Posterior cingulate gyrus (tissue), 11 donors: ENCODE results near the gene TCF7L1.
"Not testable (repeated sequence)": the region's sequence is repeated elsewhere in the genome, so short reads cannot be mapped to it uniquely, and the experiment has no call there.

Source experiments
- DNase-seq, 10 donors: peaks; one replicate each; pipeline versions ENCODE4 v3.0.0 to v3.0.0-alpha.2; 2020 to 2021; ENCODE audit warnings: mixed read lengths in 3 of 10
- intact Hi-C: fragments of 100-400 bp; cut with DNase I; formaldehyde crosslinking; loops from one replicate; pipeline ENCODE4 v1.15.1; 2023

The TCF7L1 gene

DNA sequence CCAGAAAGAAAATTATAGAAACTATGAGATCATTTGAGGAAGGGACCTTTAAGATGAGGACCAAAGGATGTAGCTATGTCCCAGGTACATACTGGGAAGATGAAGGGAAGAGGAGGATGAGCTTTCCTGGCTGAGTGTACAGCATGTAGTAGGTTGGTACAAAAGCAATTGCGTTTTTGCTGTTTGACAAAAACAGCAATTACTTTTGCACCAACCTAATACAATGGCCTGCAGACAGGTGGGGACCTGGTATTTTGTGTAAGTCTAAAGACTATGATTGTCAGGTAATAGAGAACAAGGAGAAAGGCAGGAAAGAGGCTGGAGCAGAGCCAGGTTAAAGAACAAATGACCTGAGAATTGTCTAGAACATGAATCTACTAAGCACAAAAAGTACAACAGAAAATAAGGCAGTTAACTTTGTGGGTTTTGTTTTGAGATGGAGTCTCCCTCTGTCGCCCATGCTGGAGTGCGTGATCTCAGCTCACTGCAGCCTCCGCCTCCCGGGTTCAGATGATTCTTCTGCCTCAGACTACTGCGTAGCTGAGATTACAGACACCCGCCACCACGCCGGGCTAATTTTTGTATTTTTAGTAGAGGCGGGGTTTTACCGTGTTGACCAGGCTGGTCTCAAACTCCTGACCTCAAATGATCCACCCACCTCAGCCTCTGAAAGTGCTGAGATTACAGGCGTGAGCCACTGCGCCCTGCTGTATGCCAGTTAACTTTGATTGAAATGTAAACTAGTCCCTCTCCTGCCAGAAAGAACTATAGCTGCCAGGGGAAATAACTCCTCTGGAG lies 197.8 kb downstream of the TCF7L1 start:
- intact Hi-C loops: no loop called here
- DNase-seq: no peak

DNA sequence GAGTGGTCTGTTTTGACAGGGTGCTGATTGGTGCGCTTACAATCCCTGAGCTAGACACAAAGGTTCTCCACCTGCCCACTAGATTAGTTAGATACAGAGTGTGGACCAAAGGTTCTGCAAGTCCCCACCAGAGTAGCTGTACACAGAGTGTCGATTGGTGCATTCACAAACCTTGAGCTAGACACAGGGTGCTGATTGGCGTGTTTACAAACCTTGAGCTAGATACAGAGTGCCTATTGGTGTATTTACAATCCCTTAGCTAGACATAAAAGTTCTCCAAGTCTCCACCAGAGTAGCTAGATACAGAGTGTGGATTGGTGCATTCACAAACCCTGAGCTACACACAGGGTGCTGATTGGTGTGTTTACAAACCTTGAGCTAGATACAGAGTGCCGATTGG lies 200.7 kb downstream of the TCF7L1 start:
- not testable (repeated sequence) for DNase-seq

DNA sequence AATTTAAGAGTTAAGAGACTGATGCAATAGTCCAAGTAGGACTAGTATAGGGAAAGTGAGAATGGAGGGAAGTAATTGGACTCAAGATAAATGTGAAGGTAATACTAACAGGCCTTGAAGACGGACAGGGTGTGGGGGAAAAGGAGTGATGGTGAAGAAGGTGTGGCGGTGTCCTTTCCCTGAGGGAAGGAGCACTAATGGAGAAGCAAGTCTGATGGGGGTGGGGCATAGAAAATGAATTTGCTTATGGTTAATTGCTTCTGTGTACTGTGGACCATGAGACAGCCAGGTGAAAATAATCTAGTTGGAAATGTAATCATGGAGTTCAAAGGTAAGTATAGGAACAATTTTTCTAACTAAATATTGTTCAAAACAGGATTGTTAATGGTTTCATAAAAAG lies 201.7 kb downstream of the TCF7L1 start:
- intact Hi-C loops: no loop called here
- no peak for DNase-seq

More for the DNA sequence above, 200.7 kb downstream of the TCF7L1 start:
- intact Hi-C loops: not testable (repeated sequence)

DNA sequence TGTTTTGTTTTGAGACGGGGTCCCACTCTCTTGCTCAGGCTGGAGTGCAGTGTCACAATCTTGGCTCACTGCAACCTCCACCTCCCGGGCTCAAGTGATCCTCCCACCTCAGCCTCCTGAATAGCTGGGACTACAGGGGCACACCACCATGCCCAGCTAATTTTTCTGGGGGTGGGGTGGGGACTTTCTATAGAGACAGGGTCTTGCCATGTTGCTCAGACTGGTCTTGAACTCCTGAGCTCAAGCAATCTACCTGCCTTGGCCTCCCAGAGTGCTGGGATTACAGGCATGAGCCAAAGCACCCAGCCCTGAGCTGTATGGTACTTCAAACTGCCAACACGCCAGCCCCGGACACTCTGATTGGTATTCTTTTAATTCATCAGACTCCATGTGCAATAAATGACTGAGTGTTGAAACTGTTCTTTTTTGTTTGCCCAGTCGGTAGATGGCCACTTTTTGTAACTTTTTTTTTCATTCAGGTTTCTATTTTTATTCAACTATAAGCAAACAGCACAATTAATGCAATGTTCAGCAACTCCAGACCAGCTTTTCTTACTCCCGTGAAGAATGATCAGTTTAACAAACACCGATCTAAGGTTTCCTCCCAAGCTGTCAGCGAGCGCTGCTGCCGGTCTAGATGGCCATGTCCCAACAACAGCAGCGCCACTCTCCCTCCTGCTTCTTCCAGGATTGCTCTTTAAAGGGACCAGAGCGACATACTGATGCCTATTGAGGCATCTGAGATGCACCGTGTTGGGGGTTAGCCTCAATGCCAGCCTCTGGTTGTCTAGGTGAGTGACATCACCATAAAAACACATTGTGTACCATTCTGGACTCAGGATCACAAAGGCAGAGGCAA lies 207.1 kb downstream of the TCF7L1 start:
- intact Hi-C loops: no loop called here
- peak in 1 of 10 donors; percentile 8 for DNase-seq

DNA sequence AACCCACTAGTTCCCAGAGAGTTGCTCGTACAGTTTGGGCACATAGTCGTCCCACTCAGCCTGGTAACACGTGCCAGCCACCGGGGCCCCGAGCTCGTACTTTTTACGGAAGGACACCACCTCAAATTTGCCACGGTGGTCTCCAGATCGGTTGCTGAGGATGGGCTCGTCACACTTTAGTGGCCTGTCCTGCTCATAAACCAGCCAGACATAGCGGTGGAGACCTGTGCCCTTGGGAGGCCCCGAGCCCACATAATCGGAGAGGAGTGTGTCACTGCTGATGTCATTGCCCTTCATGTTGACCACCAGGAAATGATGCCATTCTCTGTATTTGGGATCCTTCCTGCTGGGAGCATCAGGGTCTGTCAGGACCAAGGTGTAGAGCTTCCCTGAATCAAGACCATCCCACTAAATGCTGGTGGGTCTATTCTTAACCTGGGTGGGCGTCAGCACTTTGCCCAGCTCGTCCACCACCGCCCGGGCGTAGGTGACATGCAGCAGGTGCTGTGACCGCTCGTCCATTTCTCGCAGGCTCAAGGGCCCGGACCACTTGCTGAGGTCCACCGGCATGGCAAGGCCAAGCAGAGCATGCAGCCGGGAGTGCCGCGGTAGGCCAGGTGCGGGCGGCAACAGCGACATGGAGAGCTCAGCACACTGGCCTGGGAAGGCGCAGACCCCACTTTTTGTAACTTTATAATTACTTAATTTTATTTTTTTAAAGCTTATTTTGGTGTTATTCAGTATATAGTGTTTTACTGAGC lies 208.3 kb downstream of the TCF7L1 start:
- no peak for DNase-seq
- intact Hi-C loops: no loop called here

DNA sequence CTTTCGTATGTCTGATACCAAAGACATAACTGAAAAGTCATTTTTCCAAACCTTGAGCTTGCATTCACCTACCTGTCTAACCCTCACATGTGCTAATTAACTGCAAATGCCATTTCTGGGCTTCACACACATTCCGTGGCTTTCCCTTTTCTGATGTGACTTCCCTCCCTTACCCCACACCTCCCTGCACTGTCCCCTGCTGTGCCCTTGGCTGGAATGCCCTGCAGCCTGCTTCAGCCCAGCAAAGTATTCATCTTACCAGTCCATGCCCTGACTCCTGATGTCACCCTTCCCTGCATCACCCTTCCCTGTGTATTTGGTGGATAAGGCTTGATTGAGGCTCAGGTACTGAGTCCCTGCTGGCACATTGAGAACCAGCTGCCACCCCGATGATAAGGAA lies 209.0 kb downstream of the TCF7L1 start:
- DNase-seq: no peak
- intact Hi-C loops: no loop called here

DNA sequence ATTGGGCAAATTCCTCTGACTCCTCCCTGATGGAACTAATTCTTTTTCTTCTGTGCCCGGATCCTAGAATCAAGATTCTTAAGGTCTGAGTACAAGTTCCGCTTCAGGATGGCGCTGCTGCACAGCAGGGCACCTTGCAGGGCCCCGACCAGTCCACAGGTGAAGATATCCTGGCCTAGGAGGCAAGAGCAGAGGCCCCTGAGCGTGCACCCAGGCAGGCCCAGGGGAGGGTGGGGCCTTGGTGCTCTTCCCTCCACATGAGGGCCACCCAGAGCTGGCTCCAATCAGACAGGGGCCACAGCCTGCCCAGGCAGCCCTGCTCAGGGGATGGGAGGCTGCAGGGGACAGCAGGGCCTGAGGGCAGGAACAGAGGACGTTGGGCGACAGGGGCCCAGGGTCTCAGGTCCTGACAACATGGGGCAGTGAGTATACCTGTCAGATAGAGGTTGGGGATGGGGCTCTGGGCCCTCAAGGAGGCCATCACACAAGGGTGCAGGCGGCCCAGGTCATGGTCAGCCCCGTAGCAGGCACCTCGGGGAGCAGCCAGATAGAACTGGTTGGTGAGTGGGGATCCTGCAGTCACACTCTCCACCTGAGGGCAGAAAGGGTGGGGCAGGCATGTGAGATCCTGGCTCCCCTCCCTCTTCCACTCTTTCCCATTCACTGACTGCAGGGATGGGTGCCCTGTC lies 210.2 kb downstream of the TCF7L1 start:
- DNase-seq, intact Hi-C loops: not testable (repeated sequence)

DNA sequence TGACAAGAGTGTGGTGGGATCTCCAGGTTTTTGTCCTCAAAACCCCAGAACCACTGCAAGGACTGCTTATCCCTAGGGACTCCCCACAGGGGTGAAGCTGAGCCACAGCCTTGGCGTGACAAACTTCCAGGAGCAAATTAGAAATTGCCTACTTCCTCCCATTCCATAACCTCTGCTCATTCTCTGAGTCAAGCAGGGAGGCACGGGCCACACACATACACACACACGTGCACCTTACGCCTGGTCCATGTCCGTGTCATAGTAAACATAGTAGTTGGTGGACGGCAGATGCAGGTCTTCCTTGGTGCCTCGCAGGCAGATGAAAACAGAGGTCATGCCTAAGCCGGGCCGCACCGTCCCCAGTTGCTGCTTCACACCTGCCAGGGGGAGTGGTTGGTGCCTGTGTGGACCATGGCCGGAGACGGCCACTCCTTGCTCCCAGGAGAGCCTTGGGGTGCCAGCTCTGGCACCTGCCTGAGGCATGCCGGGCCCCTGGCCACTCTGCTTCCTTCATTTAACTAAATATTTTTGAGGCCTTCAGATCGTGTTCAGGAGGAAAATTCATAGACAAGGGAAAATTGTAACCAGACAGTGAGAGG lies 211.3 kb downstream of the TCF7L1 start:
- DNase-seq: no peak
- intact Hi-C loops: no loop called here

DNA sequence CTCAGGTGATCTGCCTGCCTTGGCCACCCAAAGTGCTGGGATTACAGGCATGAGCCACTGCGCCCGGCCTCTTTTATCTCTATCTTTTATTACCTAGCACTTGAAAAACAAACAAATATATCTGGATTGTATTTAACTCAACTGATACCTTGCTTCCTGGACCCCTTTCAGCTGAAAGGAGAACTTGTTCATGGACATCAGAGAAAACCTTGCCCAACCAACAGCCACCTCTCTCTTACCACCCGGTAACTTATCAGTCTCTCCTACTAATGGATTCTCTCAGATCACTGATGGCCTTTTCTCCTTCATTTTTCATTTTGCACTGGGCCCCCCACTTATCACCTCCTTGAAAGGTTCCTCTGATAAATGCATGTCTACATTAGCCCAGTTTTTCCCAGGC lies 214.4 kb downstream of the TCF7L1 start:
- intact Hi-C loops: no loop called here
- DNase-seq: no peak

DNA sequence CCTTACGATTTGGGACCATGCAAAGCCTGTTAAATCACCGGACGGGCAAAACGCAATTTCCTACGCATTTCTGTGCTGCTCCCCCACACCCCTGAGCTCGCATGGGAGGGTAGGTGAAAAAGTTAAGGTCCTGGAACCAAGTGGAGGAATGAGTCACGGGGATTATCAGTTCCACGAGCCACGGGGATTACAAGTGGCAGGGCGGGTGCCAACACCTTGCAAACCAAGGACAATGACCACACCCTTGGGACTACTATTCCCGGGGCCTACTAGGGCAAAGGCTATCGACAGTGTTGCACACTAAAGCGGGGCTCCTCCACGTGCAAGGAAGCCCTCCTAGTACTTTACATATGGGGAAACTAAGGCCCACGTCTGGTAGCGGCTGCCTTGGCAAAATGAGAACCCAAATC lies 220.7 kb downstream of the TCF7L1 start:
- intact Hi-C loops: loop anchor here (2.0 kb wide), 1 partner anchor 65 kb away; the partner anchor contains the start of gene SH2D6
- DNase-seq: peak in 2 of 10 donors; percentile 19 to 27

DNA sequence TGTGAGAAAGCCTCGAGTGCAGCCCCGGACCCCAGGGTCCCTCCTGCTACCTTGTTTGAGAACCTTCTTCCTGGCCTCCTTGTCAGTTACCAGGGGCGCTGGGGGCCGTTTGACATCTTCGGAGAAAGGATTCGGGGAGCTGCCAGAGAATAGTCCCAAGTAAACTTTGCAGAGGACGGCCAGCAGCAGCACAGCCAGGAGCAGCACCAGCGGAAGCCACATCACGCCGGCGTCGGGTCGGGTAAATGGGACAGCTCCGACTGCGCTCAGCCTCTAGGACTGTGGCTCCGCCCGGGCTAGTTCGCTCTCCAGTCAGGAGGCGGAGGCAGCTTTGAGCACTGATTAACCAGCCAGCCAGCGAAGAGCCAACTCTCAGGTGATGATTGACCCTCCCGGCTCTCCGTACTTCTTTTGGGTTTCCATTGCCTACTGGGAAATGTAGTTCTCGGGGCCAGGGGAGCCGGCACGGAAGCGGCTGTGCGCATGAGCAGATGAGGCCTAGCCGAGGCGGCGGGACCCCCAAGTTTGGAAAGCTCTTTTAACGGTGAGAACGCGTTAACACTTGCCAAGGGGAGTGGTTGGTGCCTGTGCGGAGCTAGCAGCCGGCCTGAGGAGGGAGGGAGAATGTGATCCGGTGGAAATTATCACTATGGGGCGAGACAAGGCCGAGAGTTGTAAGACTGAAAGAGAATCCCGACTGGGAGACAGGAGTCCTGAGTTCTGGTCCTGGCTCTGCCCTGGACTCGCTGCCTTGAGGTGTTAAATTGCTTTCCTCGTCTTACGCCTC lies 221.3 kb downstream of the TCF7L1 start, which contains the start of the genes ELMOD3 and RETSAT:
Gene ELMOD3, plus strand, starts transcription at position 484 of the 787 bp plus-strand sequence. CDS start 2,430 bp downstream, outside the sequence.
Gene RETSAT, minus strand, starts transcription at position 243 of the 787 bp plus-strand sequence. Its CDS starts 21 bp downstream, at position 222.
- DNase-seq: peak; percentile 91 to 99 (median 94)
- intact Hi-C loops: loop anchor here (2.0 kb wide), 1 partner anchor 64 kb away; the partner anchor contains the start of gene SH2D6

DNA sequence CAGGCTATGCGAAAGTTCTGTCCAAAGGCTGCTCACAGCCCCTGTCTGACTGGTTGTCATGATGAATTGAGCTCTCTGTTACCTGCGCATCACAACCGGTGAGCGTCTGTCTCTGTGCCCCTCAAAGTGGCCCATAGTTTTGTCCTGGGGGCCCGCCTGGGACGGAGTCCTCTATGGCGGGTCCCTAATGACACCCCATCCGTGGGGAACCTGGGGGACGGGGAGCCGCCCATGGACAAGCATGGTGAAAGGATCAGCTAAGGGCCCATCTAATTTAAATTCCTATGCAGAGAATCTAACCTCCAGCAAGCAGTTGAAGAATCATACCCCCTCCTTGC lies 221.8 kb downstream of the TCF7L1 start:
- intact Hi-C loops: loop anchor here (2.0 kb wide), 1 partner anchor 64 kb away; the partner anchor contains the start of gene SH2D6
- no peak for DNase-seq

DNA sequence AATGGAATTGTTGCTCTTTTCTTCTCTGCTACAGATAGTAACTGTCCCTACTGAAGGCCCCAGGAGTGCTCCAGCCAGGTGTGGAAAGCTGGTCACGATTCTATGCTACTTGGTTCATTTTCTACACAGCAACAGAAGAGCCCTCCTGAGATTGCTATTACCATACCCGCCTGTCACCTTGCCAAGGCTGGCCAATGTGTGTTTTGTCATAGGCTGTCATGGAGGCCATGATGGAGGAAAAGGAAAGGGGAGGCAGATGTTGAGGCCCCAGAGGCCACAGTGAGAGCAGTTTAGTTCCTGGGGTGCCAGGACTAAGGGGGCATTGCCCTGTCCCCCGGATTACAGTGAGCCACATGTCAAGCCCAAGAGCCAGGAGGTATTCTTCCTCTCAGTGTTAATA lies 222.3 kb downstream of the TCF7L1 start:
- peak in 1 of 10 donors; percentile 63 for DNase-seq
- intact Hi-C loops: loop anchor here (2.0 kb wide), 1 partner anchor 63 kb away; the partner anchor contains the start of gene SH2D6

DNA sequence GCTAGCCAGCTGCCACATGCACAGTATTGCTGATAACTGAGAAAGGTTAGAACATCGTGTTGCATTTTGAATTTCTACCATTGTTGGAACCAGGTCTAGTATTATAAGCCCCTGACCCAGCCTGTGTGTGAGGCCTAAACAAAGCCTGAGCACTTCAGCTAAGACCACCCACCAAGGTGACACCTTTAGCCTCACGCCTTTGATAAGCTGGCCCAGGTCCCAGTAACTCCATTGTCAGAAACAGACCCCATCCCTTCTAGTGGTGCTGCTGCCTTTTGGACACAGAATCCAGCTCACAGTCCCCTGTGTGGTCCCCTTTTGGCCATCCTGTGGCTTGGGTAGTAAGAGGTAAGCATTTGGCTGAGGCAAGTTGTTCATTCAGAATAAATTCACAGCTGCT lies 223.0 kb downstream of the TCF7L1 start:
- no peak for DNase-seq
- intact Hi-C loops: no loop called here

DNA sequence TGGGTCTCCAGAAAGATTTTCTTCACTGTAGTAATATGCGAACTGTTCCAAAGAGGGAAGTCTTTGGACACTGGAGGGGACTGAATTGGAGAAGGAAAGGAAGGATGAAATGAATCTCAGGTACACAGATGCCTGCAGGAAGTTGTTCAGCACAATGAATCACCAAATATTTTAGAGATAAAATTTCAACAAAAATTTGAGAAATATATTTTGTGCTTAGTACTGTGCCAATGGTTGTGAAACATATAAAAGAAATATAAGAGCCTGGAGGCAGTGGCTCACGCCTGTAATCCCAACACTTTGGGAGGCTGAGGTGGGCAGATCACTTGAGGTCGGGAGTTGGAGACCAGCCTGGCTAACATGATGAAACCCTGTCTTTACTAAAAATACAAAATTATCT lies 224.5 kb downstream of the TCF7L1 start:
- no peak for DNase-seq
- intact Hi-C loops: no loop called here
